T-cell (primary cell): Measurements from ENCODE around the gene NCDN. TPM values are rescaled to one million over a fixed set of nuclear protein-coding genes. Genes with fewer than 3 reads are reported as not detected.

ENCODE experiments used
- ATAC-seq, 4 experiments: fragments of 200-7000 bp in 3 of 4; fragments of 150-1000 bp in 1 of 4; cut with Tn5 transposase; replicated peaks in 1 of 4; 1 replicate in 3 of 4; 2 replicates in 1 of 4; pipeline ENCODE4 v1.10.0; 2021; ENCODE audit warnings: moderate library complexity in 3 of 4, mild to moderate bottlenecking in 2 of 4, moderate number of reproducible peaks in 1 of 4
- CTCF ChIA-PET, 2 donors: fragments of 300-600 bp; sonication (Branson Sonifier 250); formaldehyde crosslinking; loops; one replicate each; lab custom pipeline; 2022; ENCODE audit warnings: antibody characterized with exemption in 2 of 2; lab: Charles Lee
- POLR2A ChIA-PET, 2 donors: fragments of 300-600 bp; sonication (Branson Sonifier 250); formaldehyde crosslinking; loops; one replicate each; lab custom pipeline; 2022; ENCODE audit warnings: antibody characterized with exemption in 2 of 2; lab: Charles Lee
- DNase-seq, 35 experiments: peaks; one replicate each; pipeline versions ENCODE4 v3.0.0 to v3.0.0-alpha.2; 2013 to 2023
- H3K27ac ChIP-seq: one replicate; pipeline ENCODE4 v1.5.1; 2013; ENCODE audit warnings: low read length
- H3K27me3 ChIP-seq, 2 experiments: replicated peaks in 1 of 2; 1 replicate in 1 of 2; 2 replicates in 1 of 2; pipeline versions ENCODE4 v1.6.1 to v1.7.0; 2013; ENCODE audit warnings: low read length in 1 of 2, mixed read lengths in 1 of 2; ENCODE audit not compliant: control insufficient read depth in 2 of 2, insufficient read depth in 2 of 2; ENCODE audit errors: extremely low read depth in 1 of 2
- H3K36me3 ChIP-seq, 2 donors: 1 replicate in 1 of 2; 2 replicates in 1 of 2; pipeline versions ENCODE4 v1.6.1 to v1.7.0; 2013; ENCODE audit warnings: low read length in 1 of 2; ENCODE audit not compliant: control insufficient read depth in 2 of 2, insufficient read depth in 1 of 2; ENCODE audit errors: extremely low read depth in 1 of 2
- H3K4me1 ChIP-seq, 2 experiments: 1 replicate in 1 of 2; 2 replicates in 1 of 2; pipeline versions ENCODE4 v1.6.1 to v1.7.0; 2013; ENCODE audit warnings: low read length in 2 of 2, mixed read lengths in 1 of 2; ENCODE audit not compliant: insufficient read depth in 2 of 2, control insufficient read depth in 1 of 2; ENCODE audit errors: extremely low read depth in 1 of 2
- H3K4me3 ChIP-seq, 2 donors: 1 replicate in 1 of 2; 2 replicates in 1 of 2; pipeline versions ENCODE4 v1.5.1 to v1.7.0; 2013; ENCODE audit warnings: mild to moderate bottlenecking in 2 of 2, low read length in 1 of 2, moderate library complexity in 1 of 2; ENCODE audit not compliant: control insufficient read depth in 1 of 2; ENCODE audit errors: extremely low read depth in 1 of 2
- H3K9me3 ChIP-seq: 2 replicates; pipeline ENCODE4 v1.7.0; 2013
- H3K27ac Mint-ChIP-seq, 2 donors: one replicate each; pipeline ENCODE4 v1.8.0; 2020 to 2021; ENCODE audit warnings: mild to moderate bottlenecking in 2 of 2, mixed read lengths in 2 of 2
- H3K27me3 Mint-ChIP-seq, 2 donors: one replicate each; pipeline ENCODE4 v1.8.0; 2021 to 2022; ENCODE audit warnings: mixed read lengths in 2 of 2
- H3K36me3 Mint-ChIP-seq: one replicate; pipeline ENCODE4 v1.8.0; 2021; ENCODE audit warnings: mixed read lengths
- H3K4me1 Mint-ChIP-seq, 3 donors: one replicate each; pipeline ENCODE4 v1.8.0; 2020 to 2022; ENCODE audit warnings: mixed read lengths in 3 of 3, mild to moderate bottlenecking in 1 of 3
- H3K4me3 Mint-ChIP-seq, 3 donors: one replicate each; pipeline ENCODE4 v1.8.0; 2020 to 2022; ENCODE audit warnings: mild to moderate bottlenecking in 3 of 3, mixed read lengths in 3 of 3, moderate library complexity in 3 of 3
- H3K9me3 Mint-ChIP-seq, 3 donors: one replicate each; pipeline ENCODE4 v1.8.0; 2020 to 2022; ENCODE audit warnings: mixed read lengths in 3 of 3
- WGBS: methylation state at CpG from one replicate; pipeline ENCODE4 v1.1.5; 2013; ENCODE audit warnings: missing lambda C conversion rate; ENCODE audit not compliant: insufficient coverage; 5-methylcytosine and 5-hydroxymethylcytosine counted together
- total RNA-seq, 35 experiments: library from RNA in 6 of 35; stranded (reverse) in 6 of 35; fragments of 120-200 nt in 1 of 35; gene quantifications; one replicate each; pipeline versions ENCODE4 v1.2.1 to v1.2.4 and lab custom pipeline; 2013 to 2026

The NCDN gene
- total RNA-seq, 5 donors from 2014 or later (not counting 1 experiment from before 2014, with no cell fraction given): 19.8 to 34.0 (median 31.4) TPM

- peak overlapping the region in 1 of 2 donors; percentile 76 for H3K27ac Mint-ChIP-seq
- H3K4me3 Mint-ChIP-seq: no peak overlapping the region
- 96% methylated on average over 24 of the region's 28 CpGs for WGBS
- no peak for ATAC-seq
- no peak overlapping the region for H3K27ac ChIP-seq
- H3K27me3 Mint-ChIP-seq: no peaks in the 10 kb centered on the region
- peaks cover 32 to 40% (median 35%) of the 10 kb centered on the region in 3 donors for H3K4me1 Mint-ChIP-seq
- POLR2A ChIA-PET: interaction anchor here in 1 of 2 donors (0.5 kb wide), 1 partner anchor 163 kb away, joined by 4 read pairs; no protein-coding TSS in a partner anchor
- H3K36me3 ChIP-seq: peaks cover 3 to 7% of the 10 kb centered on the region in 2 donors
- H3K36me3 Mint-ChIP-seq: peaks cover 7% of the 10 kb centered on the region
- no peaks in the 10 kb centered on the region for H3K27me3 ChIP-seq
- no peak for DNase-seq
- no peaks in the 10 kb centered on the region for H3K9me3 ChIP-seq
- CTCF ChIA-PET: interaction anchor here (0.5 to 2.1 kb wide), 21 partner anchors 8 to 1925 kb away, joined by 3 to 56 read pairs (median 4); partner anchors contain the start of gene TFAP2E (in 1 of the 2)
- H3K4me1 ChIP-seq: peaks cover 0 to 15% of the 10 kb centered on the region in 2 experiments
- H3K4me3 ChIP-seq: no peak overlapping the region
- no peaks in the 10 kb centered on the region for H3K9me3 Mint-ChIP-seq
These were observed 7.5 kb downstream of the NCDN start for GRCh38 chr1:35564884-35565741.

GRCh38 chr1:35565742-35566133, 8.1 kb downstream of the NCDN start:
- ATAC-seq (no peak), DNase-seq (no peak)
- peaks cover 7% of the 10 kb centered on the region for H3K36me3 Mint-ChIP-seq
- 97% methylated on average over 11 of the region's 11 CpGs for WGBS
- peaks cover 0 to 15% of the 10 kb centered on the region in 2 experiments for H3K4me1 ChIP-seq
- no peak overlapping the region for H3K4me3 ChIP-seq
- no peaks in the 10 kb centered on the region for H3K27me3 Mint-ChIP-seq
- peaks cover 3 to 7% of the 10 kb centered on the region in 2 donors for H3K36me3 ChIP-seq
- H3K4me3 Mint-ChIP-seq: no peak overlapping the region
- H3K27ac ChIP-seq: no peak overlapping the region
- H3K4me1 Mint-ChIP-seq: peaks cover 32 to 40% (median 35%) of the 10 kb centered on the region in 3 donors
- H3K9me3 Mint-ChIP-seq: no peaks in the 10 kb centered on the region
- ChIA-PET CTCF (interaction anchor here (0.5 to 2.1 kb wide), 9 partner anchors 30 to 1924 kb away, joined by 3 to 56 read pairs (median 4); no protein-coding TSS in a partner anchor), POLR2A (no interaction called here)
- no peaks in the 10 kb centered on the region for H3K9me3 ChIP-seq
- no peak overlapping the region for H3K27ac Mint-ChIP-seq
- H3K27me3 ChIP-seq: no peaks in the 10 kb centered on the region

- ChIA-PET POLR2A (no interaction called here), CTCF (interaction anchor here (0.8 to 3.6 kb wide), 13 partner anchors 10 to 717 kb away, joined by 3 to 26 read pairs (median 6); no protein-coding TSS in a partner anchor)
- no peak overlapping the region for H3K4me3 ChIP-seq
- peaks cover 0 to 18% of the 10 kb centered on the region in 2 experiments for H3K4me1 ChIP-seq
- H3K9me3 ChIP-seq: no peaks in the 10 kb centered on the region
- no peaks in the 10 kb centered on the region for H3K27me3 Mint-ChIP-seq
- H3K4me3 Mint-ChIP-seq: no peak overlapping the region
- ATAC-seq: no peak
- H3K36me3 ChIP-seq: peaks cover 3 to 5% of the 10 kb centered on the region in 2 donors
- H3K27ac ChIP-seq: no peak overlapping the region
- H3K36me3 Mint-ChIP-seq: peaks cover 7% of the 10 kb centered on the region
- peaks cover 17 to 25% (median 19%) of the 10 kb centered on the region in 3 donors for H3K4me1 Mint-ChIP-seq
- peak in 1 of 35 experiments; percentile 1 for DNase-seq
- WGBS: 86% methylated on average over 9 of the region's 9 CpGs
- H3K27ac Mint-ChIP-seq: no peak overlapping the region
- no peaks in the 10 kb centered on the region for H3K27me3 ChIP-seq
- H3K9me3 Mint-ChIP-seq: no peaks in the 10 kb centered on the region
These were observed 10.5 kb downstream of the NCDN start for GRCh38 chr1:35567947-35568558.

GRCh38 chr1:35568975-35569395, 11.4 kb downstream of the NCDN start:
- Mint-ChIP-seq H3K9me3 (no peaks in the 10 kb centered on the region), H3K27me3 (no peaks in the 10 kb centered on the region), H3K27ac (no peak overlapping the region), H3K36me3 (peaks cover 7% of the 10 kb centered on the region), H3K4me3 (no peak overlapping the region), H3K4me1 (peaks cover 13 to 20% (median 16%) of the 10 kb centered on the region in 3 donors)
- Histone ChIP-seq H3K36me3 (peaks cover 3% of the 10 kb centered on the region in 2 donors), H3K9me3 (no peaks in the 10 kb centered on the region), H3K4me1 (peaks cover 0 to 24% of the 10 kb centered on the region in 2 experiments), H3K4me3 (no peak overlapping the region), H3K27me3 (no peaks in the 10 kb centered on the region), H3K27ac (no peak overlapping the region)
- WGBS: 100% methylated on average over 1 of the region's 4 CpGs
- POLR2A ChIA-PET: interaction anchor here in 1 of 2 donors (0.5 kb wide), 2 partner anchors 14 to 148 kb away, joined by 3 read pairs; no protein-coding TSS in a partner anchor
- ATAC-seq: peak; percentile 56 to 65 (median 64)
- peak in 31 of 35 experiments; percentile 29 to 83 (median 53) for DNase-seq
- CTCF ChIA-PET: interaction anchor here (0.6 to 3.6 kb wide), 19 partner anchors 9 to 716 kb away, joined by 3 to 26 read pairs (median 5); no protein-coding TSS in a partner anchor

GRCh38 chr1:35569936-35570335, 12.3 kb downstream of the NCDN start:
- H3K27me3 Mint-ChIP-seq: no peaks in the 10 kb centered on the region
- CTCF ChIA-PET: no interaction called here
- no peaks in the 10 kb centered on the region for H3K9me3 ChIP-seq
- peaks cover 0 to 3% of the 10 kb centered on the region in 2 donors for H3K36me3 ChIP-seq
- WGBS: 75% methylated on average over 1 of the region's 1 CpG
- H3K4me1 ChIP-seq: peaks cover 0 to 14% of the 10 kb centered on the region in 2 experiments
- DNase-seq (no peak), ATAC-seq (no peak)
- peaks cover 0 to 6% of the 10 kb centered on the region in 2 experiments for H3K27me3 ChIP-seq
- no peak overlapping the region for H3K4me3 Mint-ChIP-seq
- H3K27ac Mint-ChIP-seq: no peak overlapping the region
- H3K4me3 ChIP-seq: no peak overlapping the region
- no peaks in the 10 kb centered on the region for H3K9me3 Mint-ChIP-seq
- no peak overlapping the region for H3K27ac ChIP-seq
- peaks cover 5 to 12% (median 9%) of the 10 kb centered on the region in 3 donors for H3K4me1 Mint-ChIP-seq
- H3K36me3 Mint-ChIP-seq: no peaks in the 10 kb centered on the region
- POLR2A ChIA-PET: no interaction called here
